Tibial nerve (tissue), 4 donors: ENCODE data around the gene ZFC3H1.

ENCODE experiments used
- CTCF ChIP-seq, 5 experiments: fragments of 200-600 bp in 3 of 5; fragments of 450-650 bp in 2 of 5; sonication (generic) in 3 of 5; IDR thresholded peaks; one replicate each; pipeline ENCODE4 v1.5.1; 2016 to 2019; ENCODE audit warnings: antibody characterized with exemption in 5 of 5, mild to moderate bottlenecking in 3 of 5, moderate library complexity in 2 of 5
- EP300 ChIP-seq, 2 donors: sonication (generic); formaldehyde crosslinking; IDR thresholded peaks; one replicate each; pipeline ENCODE4 v1.6.1; 2017; ENCODE audit warnings: antibody characterized with exemption in 2 of 2, mild to moderate bottlenecking in 1 of 2
- POLR2A ChIP-seq, 2 donors: fragments of 450-650 bp; IDR thresholded peaks; one replicate each; pipeline ENCODE4 v1.6.1; 2017; ENCODE audit warnings: antibody characterized with exemption in 2 of 2, mild to moderate bottlenecking in 2 of 2, moderate library complexity in 2 of 2

GRCh38 chr12:71610031-71610795, 53.4 kb downstream of the ZFC3H1 start:
- TF ChIP-seq POLR2A (IDR thresholded peaks at IDR 0.05): no peak
- TF ChIP-seq CTCF (IDR thresholded peaks at IDR 0.05): no peak
- no peak for TF ChIP-seq EP300 (IDR thresholded peaks at IDR 0.05)
